Measurements from ENCODE around the gene NOPCHAP1.
"Not testable (repeated sequence)": the region's sequence is repeated elsewhere in the genome, so short reads cannot be mapped to it uniquely, and the experiment has no call there.

Gene NOPCHAP1

DNA sequence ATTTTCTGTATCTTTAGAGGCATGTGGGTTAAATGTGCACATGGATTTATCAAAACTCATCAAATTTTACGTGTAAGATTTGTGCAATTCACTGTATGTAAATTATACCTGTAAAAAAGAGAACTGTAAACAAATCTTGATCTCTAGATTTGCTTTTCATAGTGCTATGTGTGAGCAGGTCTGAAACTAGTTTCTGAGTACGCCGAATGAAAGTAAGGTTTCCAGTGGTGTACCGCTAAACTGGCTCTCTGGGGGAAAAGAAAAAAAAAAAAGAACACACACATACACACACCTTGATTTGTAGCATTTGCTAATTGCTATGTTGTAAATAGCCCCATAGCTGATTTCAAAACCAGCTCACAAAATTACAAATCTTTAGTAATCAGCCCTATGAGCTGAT, 19.4 kb upstream of the NOPCHAP1 start:
- no peak for FAIRE-seq

DNA sequence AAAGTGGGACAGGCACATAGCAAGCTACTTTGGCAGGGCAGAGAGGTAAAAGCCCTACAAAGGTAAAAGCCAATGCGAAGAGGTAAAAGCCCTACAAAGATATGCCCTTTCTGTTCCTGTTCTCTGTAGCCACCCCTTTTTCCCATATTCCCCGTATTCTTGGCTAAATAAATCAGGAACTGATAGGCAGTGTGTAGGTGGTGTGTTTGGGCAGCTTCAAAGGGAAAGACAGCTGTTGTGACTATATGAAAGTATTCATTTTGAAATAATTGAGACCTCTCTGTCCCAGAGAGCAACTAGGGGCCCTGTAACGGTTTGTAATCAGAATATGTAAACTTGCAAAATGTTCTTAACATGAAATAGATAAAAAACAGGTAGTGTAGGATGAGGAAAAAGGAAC, 16.8 kb upstream of the NOPCHAP1 start:
- no peak for FAIRE-seq

DNA sequence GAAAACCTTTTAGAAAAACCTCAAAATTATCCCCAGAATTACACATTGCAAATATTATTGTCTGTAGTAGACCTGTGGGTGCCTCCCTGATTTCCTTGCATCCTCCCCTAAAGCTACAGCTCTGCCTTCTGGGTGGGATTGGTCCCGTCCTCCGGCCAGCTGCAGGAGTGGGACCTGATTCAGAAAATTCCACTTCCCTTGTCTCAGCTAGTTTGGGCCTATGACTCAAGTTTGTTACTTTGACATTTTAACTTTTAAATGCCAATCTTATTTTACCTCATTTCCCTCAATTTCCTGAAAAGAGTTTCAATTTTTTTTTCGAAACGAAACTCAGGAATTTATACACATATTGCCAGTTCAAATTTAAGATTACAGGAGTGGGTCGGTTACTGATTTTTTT, 14.8 kb upstream of the NOPCHAP1 start:
- FAIRE-seq, result no peak

DNA sequence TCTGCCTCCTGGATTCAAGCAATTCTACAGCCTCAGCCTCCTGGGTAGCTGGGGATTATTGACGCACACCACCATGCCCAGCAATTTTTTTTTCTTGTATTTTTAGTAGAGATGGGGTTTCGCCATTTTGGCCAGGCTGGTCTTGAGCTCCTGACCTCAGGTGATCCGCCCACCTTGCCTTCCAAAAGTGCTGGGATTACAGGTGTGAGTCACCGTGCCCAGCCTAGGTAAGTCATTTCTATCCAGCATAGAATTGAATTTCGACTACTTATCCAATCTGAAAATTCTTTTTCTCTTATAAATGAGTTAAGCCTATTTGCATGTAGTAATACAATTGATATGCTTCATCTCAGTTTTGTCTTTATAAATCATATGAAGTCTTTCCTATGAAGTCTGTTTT, 12.9 kb upstream of the NOPCHAP1 start:
- FAIRE-seq, result no peak

DNA sequence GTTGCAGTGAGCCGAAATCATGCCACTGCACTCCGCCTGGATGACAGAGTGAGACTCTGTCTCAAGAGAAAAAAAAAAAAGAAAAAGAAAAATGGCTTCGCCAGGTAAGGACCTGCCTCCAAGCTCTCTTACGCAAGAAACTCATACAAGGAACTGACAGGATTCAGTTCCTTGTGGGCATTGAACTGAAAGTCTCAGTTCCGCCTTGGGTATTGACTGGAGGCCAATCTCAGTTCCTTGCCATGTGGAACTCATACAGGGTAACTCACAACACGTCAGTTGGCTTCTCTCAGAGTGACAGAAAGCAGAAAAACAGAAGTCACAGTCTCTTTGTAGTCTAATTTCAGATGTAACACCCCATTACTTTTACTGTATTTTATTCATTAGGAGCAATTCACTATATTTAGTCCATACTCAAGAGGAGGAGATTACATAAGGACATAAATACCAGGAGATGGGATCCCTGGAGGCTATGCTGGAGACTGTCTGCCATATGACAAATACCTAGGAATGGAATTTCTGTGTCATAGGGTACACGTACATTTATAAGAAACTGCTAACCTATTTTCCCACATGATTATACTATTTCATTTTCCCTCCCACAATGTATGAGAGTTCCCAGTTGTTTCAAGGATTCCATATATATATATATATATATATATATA, 11.4 kb upstream of the NOPCHAP1 start:
- FAIRE-seq, result no peak

DNA sequence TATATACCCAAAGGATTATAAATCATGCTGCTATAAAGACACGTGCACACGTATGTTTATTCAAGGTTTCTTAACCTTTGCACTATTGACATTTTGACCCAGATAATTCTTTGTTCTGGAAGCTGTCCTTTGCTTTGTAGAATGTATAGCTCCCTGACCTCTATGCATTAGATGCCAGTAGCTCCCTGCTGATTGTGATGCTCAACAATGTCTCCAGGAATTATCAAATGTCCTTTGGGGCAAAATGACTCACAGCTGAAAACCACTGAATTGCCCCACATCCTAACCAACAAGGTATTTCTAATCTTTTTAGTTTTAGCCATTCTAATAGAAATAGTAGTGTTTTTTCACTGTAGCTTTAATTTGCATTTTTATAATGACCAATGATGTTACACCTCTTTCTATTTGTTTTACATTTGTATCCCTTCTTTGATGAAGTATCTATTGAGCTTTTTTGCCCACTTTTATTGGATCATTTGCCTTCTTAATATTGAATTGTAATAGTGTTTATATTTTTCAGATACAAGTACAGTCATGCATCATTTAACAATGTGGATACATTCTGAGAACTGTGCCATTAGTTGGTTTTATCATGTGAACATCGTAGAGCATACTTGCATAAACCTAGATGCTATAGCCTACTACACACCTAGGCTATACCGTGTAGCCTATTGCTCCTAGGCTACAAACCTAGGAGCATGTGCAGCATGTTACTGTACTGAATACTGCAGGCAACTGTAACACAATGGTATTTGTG, 10.4 kb upstream of the NOPCHAP1 start:
- FAIRE-seq, result no peak

GRCh38 chr12:104976703-104977102, 9.4 kb upstream of the NOPCHAP1 start:
- no peak for FAIRE-seq

- not testable (repeated sequence) for FAIRE-seq
Measured at GRCh38 chr12:104977688-104978087, 8.4 kb upstream of the NOPCHAP1 start.

GRCh38 chr12:104985206-104985605, 910 bp upstream of the NOPCHAP1 start:
- FAIRE-seq, result no peak

DNA sequence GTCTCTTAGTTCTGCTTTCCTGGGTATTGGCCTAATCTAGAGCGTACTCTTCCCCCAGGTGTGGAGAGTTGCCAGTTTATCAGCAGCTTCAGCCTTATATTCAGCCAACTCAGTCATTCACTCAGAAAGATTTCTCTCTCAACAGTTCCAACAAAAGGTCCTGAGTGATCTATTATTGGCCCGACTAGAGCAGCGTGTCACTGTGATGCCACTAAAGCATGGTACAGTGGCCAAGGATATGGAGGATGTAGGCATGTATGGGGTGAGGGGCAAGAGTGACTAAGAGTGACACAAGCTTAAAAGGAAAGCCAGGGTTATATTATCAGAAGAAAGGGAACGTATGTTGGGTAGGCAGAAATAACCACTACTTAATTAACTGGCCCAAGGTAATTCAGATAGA, 4.8 kb downstream of the NOPCHAP1 start:
- no peak for FAIRE-seq

- no peak for FAIRE-seq
Measured at GRCh38 chr12:104991565-104992128, 5.5 kb downstream of the NOPCHAP1 start.

DNA sequence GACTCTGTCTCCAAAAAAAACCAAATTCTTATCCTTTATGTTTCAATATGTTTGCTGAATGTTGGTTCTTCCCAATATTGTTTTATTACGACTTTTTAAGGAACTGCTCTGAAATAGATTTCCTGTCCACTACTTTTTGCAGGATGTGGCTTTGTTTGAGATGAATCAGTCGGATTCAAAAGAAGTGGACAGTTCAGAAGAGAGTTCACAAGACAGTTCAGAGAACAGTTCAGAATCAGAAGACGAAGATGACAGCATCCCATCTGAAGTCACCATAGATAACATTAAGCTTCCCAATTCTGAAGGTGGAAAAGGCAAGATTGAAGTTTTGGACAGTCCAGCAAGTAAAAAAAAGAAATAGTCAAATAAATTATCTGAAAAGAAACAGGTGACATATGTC, 8.2 kb downstream of the NOPCHAP1 start:
- FAIRE-seq, result no peak

DNA sequence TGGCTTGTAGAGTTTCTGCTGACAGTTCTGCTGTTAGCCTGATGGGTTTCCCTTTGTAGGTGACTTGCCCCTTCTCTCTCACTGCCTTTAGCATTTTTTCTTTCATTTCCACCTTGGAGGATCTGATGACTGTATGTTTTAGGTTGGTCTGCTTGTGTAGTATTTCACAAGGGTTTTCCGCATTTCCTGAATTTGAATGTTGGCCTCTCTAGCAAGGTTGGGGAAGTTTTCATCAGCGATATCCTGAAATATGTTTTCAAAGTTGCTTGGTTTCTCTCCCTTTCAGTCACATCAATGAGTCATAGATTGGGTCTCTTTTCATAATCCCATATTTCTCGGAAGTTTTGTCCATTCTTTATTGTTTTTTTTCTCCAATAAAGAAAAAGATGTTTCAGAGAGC, 11.4 kb downstream of the NOPCHAP1 start:
- no peak for FAIRE-seq

DNA sequence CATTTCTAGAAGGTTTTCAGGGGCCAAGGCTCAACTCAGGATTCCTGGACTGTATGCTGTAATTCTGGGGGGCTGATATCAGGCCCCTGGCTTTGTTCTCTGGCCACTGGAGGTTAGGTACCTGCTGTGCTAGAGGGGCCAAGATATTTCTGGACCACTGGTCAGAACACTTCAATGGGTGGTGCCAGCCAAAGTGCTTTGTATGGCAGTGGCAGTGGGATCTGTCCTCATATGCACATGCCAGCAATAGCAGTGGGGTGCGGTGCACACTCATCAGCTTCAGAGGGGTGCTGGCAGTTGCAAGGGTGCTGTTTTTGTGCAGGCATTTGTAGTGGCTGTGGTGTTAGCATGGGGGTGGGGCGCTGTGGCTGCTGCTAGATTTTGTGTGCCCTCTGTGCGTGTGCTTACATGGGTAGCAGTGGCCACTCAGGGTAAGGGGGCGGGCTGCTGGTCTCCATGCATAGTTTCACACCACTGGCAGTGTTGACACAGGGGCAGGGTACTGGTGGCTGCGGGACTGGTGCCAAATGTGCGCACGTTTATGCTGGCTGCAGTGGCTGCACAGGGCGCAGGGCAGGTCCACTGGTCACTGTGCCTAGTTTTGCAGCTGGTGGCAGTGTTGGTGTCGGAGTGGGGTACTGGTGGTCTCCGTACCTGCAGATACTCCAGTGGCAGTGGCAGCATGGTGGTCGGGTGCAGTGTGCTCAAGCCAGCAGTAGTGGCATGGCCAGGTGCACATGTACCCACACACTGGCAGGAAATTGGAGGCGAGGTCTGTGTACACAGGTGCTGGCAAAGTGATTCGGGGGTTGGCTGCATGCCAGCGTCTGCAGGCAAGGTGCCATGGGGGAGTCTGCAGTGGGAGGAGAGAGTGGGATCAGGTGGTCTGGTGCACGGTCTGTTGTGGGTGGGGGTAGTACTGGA, 12.6 kb downstream of the NOPCHAP1 start:
- no peak for FAIRE-seq

DNA sequence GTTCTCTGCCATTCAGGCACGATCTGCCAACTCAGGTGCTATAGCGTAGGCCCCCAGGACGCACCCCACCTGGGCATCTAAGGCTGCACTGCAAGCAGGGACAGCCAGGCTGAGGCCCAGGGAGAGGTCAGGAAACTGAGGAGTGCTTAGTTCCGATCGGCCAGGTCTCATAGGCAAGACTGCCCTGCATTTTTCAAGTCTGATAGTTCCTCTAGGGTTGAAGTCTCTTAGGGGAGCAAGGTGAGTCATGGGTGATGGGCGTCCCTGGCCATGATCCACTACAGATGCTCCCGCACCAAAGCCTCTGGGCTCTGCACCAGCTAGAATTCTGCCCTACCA, 13.2 kb downstream of the NOPCHAP1 start:
- FAIRE-seq, result no peak

- FAIRE-seq, result no peak
Measured at GRCh38 chr12:105001476-105001875, 15.4 kb downstream of the NOPCHAP1 start.

GRCh38 chr12:105013892-105014291, 27.8 kb downstream of the NOPCHAP1 start:
- FAIRE-seq, result no peak

GRCh38 chr12:105014603-105015002, 28.5 kb downstream of the NOPCHAP1 start:
- FAIRE-seq, result no peak

DNA sequence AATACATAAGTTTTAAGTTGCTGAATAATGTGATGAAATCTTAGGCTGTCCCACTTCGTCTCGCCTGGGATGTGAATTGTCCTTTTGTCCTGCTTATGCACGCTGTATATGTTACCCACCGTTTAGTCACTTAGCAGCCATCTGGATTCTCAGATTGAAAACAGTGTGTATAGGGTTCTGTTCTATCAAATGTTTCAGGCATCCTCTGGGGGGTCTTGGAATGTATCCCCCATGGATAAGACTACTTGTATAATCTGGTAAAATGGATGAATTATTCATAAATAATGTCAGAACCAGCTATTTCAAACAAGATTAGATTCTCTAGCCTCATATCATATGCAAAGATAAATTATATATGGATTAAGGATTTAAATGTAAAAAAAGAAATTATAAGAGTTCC, 29.4 kb downstream of the NOPCHAP1 start:
- no peak for FAIRE-seq

DNA sequence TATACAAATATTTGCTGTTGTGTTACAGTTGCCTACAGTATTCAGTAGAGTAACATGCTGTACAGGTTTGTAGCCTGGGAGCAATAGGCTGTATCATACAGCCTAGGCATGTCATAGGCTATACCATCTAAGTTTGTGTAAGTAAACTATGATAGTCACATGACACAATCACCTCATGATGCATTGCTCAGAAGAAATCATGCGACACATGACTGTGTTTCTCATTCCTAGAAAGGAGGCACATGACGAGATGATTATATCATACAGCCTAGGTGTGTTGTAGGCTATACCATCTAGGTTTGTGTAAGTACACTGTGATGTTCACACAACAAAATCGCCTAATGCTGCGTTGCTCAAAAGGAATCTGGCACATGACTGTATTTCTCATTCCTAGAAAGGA, 31.9 kb downstream of the NOPCHAP1 start:
- no peak for FAIRE-seq

- FAIRE-seq, result no peak
Measured at GRCh38 chr12:105018776-105019175, 32.7 kb downstream of the NOPCHAP1 start.

- no peak for FAIRE-seq
Measured at GRCh38 chr12:105020241-105020962, 34.3 kb downstream of the NOPCHAP1 start.

DNA sequence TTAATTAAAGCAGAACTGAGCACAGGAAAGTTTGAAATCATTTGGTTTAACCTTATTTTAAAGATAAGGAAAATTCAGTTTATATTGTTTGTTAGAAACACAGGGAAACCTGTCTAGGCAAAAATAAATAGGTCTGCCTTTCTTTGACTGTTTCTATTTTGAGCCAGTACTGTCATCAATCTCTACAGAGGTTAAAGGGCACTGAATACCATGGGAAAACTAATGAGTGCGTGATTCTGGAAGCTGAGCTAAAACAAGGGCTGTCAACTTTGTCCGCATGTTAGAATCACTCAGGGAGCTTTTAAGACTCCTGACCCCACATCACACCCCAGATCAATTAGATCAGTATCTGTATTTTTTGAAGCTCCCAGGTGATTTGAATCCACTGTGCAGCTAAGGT, 38.8 kb downstream of the NOPCHAP1 start:
- FAIRE-seq, result no peak

Measured in G401.6 (cell line).